ENCODE results near the gene QRFP.
"Not testable (repeated sequence)": the region's sequence is repeated elsewhere in the genome, so short reads cannot be mapped to it uniquely, and the experiment has no call there.

The QRFP gene

DNA sequence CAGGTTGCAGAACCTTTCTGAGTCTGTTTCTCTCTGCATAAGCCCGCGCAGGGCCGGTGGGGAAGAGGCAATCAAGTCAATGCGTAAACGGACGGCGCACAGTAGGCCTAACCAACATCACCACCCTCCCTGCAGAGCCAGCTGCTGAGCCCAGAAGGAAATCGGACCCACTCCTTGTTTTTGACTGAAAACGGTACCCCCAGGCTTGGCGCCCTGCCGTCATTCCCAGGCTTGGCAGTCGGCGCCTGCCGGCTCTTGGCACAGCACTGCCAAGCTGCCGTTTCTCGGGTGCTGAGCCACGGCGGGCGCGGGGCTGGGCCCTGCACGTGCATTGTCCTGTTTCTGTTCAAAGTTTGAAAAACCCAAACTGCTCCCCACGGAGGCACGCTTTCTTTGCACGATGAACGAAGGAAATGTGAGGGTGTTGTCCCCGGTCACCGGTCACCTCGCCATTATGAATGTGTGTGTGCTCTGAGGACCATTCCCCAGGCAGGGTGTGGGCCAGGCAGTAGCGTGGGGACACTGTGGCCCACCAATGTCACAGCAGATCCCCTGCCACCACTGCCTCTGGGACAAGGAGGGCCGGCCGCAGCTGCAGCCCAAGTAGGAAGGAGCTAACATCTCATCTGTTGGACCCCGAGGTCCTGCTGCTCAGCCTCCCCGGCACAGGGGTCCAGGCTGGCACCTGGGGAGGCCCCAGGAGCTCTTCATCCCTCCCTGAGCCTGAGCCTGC, 22.4 kb upstream of the QRFP start:
- DNase-seq = no peak

DNA sequence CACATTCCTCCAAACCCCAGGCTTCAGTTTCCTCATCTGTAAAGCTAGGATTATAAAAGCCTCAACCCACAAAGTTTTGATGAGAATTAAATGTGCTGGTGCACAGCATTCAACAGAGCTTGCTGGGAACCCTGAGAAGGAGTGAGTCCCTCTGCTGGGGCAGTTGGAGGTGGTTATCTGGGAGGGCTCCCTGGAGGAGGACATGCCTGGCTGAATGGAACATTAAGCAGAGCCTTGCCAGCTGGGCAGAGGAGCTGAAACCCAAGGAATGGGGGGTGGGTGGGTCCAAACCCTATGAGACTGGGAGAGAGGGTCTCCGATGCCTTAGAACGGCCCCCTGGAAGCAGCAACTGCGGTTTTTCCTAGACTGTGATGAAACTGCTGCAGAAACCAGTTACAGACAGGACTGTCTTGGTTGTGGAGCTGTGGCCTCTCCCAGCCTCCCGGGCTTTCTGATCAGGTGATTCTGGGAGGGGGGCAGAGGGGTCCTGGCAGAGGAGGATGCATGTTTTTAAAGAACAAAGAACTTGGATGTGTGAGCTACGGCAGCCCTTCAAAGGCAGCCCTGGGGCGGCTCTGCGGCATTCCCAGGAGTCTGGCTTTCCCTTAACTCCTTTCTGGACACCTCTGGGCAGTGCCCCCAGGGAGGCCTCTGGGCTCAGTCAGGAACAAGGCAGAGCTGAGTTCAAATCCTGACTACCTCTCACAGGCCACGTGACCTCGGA, 21.7 kb upstream of the QRFP start:
- no peak for DNase-seq

DNA sequence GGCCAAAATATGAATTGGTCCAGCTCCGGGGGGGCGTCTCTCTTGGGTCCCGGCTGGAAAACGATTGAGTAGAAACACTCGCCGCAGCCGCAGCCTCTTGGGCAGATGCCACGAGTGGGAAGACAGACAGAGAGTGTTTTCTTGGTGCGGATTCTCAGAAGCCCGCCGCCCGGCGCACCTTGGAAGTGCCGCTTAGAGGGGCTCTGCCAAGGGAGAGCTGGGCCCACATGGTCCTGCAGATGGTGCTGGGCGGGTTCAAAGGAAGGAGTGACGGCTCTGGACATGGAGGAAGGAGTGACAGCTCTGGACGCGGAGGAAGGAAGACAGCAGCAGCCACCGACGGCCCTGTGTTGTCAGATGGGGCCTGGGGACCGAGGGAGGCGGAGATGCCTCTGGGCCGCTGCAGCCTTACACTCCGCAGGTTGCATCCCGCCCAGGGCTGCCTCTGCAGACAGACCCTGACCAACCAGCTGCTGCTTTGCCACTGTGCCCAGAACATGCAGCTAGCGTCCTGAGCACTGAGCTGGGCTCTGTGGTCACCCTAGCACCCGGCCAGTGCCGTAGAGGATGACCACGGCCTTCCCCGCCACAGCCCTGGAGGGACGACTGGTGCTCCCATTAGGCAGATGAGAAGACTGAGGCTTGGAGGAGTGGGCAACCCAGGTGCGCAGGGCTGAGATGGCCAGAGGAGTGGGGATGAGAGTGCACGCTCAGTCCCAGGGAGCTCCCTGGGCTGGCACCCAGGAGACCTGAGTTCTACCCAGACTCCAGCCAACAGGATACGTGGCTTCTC, 20.8 kb upstream of the QRFP start:
- no peak for DNase-seq

DNA sequence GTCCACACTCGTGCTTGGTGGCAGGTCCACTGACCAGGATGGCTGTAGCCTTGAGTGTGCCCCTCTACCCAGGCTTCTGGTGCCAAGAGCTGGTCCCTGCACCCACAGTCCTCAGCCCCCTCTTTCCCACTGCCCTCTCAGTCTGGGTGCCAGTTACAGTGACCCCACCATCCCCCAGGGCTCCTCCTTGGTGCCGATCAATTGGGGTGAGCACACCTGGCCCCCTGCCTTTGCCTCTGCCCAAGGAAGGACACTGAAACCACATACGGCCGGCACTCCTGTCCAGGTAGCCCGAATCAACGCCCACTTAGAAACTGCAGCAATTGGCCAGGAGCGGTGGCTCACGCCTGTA, 18.5 kb upstream of the QRFP start:
- no peak for DNase-seq

DNA sequence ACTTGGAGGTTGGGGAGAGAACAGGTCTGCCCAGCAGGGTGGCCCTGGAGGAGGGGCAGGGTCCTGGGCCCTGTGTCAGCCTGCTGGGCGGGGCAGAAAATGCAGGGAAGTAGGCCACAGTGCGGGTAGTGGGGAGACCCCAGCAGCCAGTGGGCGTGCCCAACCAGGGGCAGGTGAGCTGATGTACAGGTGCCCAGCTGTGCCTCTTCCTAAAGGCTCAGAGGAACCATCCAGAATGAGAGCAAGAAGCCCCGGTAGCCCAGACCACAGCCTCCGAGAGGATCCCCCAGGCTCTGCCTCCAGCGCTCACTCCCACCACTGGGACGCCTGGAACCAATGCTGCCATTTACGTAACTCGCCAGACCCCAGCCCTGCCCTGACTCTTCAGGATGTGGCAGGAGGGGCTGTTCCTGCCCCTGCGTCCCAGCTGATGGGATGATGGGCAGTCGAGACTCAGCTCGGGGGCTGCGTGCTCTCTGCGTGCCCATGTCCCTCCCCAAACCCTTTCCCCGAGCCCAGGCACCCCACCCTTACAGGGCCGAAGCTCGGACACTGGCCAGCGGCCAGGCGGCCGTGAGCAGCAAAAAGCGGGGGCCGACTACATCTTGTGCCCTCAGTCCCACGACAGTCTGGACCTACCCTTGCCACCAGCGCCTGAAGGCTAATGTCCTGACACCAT, 17.9 kb upstream of the QRFP start:
- DNase-seq = no peak

DNA sequence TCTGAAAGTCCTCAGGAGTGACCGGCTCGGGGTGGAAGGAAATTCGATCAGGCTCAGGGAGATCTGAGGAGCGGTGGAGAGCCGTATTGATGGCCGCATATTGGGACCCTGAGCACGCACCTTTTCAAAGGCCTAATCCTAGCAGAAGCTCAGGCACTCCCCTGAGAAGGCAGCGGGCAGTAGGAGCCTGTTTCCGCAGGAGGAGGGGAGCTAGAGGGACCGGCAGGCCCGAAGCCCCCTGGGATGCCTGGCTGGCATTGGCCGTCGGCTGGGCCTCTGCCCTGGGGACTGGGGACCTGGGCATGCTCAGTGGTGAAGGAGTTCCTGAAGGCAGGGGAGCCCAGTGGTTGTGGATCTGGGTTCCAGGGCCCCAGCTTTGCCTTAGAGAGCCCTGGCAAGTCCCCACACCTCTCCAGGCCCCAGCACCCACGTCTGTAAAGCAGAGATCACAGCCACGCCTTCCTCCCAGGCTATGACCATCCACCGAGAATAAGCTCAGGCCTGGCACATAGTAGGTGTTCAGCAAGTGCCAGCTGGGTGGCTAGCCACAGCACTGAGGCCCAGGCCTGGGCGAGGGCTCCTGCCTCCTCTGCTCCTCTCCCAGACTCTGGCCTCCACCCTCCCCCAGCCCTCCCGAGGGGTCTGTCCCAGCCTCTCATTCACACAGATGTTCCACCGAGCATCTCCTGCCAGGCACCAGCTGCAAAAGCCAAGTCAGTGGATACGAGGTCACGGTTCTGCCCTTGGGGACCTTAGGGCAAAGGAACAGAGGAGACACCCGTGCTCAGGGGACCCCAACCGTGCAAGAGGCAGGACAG, 17.2 kb upstream of the QRFP start:
- DNase-seq = no peak

DNA sequence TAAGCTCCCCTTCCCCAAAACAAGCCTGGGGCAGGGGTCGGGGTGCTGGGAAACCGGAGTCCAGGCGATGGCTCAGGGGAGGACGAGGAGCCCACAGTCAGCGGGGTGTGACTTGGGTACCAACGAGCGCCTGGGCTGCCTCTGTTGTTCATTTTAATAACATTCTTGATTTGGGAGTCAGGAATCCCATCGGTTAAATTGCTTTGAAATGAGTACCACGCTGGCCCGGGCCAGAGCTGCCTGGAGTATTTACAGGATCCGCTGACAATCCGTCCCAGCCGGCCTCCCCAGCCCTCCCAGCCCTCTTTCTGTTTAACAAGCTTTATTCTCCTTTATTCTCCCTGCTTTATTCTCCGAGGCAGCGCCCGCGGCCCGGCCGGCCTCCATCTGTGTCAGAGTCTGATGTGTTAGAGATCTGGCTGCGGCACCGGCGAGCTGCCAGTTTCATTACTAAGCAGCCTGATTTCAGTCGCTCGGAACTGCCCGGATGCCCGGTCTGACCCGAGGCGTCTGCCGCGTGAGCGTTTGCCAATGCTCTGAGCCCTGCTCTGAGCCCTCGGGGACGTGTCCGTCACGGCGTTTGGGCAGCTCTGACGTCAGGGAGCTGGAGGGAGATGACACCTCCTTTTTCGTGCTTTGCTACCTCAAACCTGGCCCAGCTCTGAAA, 16.5 kb upstream of the QRFP start:
- DNase-seq = no peak

DNA sequence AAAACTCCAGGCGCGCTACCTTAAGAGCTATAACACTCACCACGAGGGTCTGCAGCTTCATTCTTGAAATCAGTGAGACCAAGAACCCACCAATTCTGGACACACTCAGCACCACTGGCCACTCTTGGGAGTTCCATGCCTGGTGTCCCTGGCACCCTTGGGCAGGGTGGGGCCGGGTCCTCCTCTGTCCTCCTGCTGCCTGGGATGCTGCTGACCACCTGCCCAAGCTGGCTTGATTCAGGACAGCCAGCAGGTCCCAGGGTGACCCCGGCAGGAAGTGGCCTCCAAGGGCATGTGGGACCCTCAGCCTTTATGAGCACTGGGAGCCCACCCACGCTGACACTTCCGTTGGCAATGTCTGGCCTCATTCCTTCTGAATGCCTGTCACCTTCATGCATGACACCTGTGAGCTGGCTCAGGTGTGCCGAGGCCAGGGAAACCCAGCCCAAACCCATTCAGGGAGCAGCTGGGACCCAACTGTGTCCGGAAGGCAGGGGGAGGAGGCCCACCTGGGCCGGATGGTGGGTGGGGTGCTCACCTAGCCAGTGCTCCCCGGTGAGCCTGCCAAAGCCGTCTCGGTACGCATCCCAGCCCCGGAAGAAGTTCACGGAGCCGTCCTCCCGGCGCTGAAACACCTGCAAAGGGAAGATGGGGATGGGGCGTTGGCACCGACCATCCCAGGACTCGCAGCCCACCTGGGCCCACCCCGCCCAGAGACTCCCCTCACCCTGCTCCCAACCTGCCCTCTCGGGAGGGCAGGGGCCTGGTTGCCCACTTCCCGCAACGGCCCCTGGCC, 14.8 kb upstream of the QRFP start:
- DNase-seq = no peak

DNA sequence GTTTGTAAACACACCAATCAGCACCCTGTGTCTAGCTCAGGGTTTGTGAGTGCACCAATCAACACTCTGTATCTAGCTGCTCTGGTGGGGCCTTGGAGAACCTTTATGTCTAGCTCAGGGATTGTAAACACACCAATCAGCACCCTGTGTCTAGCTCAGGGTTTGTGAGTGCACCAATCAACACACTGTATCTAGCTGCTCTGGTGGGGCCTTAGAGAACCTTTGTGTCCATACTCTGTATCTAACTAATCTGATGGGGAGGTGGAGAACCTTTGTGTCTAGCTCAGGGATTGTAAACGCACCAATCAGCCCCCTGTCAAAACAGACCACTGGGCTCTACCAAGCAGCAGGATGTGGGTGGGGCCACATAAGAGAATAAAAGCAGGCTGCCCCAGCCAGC, 14.1 kb upstream of the QRFP start:
- DNase-seq = not testable (repeated sequence)

DNA sequence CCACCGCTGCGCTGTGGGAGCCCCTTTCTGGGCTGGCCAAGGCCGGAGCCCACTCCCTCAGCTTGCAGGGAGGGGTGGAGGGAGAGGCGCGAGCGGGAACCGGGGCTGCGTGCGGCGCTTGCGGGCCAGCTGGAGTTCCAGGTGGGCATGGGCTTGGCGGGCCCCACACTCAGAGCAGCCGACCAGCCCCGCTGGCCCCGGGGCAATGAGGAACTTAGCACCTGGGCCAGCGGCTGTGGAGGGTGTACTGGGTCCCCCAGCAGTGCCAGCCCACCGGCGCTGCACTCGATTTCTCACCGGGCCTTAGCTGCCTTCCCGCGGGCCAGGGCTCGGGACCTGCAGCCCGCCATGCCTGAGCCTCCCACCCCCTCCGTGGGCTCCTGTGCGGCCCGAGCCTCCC, 13.4 kb upstream of the QRFP start:
- not testable (repeated sequence) for DNase-seq

DNA sequence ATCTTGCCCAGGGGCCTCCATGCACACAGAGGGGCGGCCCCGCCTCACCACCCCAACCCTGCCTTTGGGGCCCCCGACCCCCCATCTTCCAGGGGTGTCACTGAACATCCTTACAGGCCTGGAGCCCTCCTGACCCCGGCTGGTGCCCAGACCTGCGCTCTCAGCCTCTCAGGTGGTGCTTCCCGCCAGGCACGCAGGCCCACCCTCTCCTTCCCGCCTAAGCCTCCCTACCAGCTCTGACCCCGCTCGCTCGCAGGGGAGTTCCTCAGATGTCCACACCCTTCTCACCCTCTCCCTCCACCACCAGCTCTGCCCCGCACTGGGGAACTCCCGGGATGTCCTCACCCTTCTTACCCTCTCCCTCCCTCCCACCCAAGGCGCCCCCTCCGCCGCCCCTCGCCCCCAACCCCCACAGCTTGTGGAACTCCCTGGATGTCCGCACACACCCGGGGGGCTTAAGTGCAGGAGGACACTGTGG, 12.3 kb upstream of the QRFP start:
- no peak for DNase-seq

DNA sequence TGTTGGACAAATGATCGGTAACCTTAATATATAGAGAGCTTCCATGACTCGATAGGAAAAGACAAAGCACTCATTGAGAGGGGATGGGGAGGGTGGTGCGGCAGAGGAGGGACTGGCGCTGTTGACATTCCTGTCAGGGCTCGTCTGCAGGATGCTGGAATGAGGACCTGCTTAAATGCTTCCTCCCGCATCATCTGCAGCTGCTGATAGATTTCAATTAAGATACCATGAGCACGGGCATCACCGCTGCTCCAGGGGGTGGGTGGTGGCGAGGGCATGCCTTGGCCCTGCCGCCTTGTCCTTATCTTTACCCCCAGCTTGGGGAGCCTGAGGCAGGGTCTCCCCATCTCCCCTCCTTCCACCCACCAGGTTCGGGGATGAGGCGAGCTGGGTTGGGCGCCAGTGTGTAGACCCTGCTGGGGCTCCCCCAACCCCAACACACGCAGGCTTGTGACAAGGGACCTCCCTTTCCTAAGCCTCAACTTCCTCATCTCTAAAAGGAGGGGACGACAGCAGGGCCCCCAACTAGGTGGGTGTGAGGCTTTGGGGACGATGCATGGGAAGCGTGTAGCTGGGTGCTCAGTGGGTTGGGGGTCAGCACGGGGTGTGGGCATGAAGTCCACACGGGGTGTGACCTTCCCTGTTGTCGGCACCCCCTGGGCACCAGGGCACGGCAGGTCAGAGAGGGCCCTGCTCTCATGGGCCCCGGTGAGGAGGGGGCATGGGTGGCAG, 11.7 kb upstream of the QRFP start:
- no peak for DNase-seq

DNA sequence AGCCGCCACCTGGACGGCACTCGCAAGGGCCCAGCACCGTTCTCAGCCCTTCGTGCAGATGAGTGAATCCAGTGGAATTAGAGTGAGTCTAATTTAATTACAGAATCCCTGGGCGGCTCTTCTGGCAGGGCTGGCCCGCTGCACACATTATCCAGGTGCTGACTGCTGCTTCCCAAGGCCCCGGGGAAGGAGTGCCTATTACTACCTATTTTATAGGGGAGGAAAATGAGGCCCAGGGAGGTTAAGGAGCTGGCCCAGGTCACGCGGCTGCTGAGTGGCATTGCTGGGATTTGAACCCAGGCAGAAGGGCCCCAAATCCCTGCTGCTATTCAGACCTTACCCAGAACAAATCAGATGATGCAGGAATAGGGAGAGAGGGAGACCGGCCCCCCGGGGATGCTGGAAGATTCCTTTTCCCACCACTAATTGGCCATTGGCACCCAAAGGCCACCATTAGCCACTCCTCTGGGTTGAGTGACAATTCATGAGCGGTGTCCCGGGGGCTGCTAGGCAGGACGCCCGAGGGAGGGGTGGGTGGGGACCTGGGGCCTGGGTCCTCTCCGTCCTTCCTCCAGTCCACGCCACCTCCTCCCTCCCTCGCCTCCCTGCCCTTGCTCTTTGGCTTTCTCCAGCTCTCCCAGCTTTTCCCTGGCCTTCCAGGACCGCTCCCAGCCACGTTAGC, 10.3 kb upstream of the QRFP start:
- DNase-seq = no peak

DNA sequence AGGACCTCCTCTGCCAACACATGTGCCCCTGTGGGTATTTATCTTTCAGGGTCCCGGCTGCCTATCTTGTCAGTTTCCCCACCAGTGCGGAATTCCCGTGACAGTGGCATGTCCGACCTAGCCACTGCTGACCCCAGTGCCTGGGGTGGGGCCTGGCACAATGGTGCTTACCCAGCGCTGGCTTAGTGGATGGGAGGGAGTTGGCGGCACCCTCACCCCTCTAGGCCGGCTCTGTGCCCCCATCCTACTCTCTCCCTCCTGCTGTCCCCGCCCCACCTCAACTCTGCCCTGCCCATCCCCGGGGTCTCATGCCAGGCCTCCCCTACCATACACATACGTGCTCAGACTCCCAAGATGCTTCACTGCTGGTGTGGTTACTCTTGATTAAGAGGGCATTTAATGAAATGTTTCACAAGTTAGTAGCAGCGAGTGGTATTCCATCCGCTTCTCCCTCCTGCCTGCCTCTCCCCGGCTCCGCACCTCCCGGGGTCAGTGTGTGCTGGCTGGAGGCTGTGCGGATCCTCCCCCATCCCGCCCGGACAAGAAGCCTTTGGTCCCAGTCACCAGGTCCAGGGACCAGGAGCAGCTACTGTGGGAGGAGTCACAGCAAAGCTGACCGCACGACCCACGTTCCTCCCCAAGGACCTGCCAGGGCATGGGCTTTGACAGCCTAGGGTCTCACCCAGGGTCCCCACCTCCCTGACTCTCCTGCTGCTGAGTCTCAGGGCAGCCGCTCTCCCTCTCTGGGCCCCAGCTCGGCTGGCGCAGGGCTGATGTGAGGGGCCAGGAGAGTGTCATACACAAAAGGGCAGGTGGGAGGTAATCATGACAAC, 9.5 kb upstream of the QRFP start:
- DNase-seq = no peak

DNA sequence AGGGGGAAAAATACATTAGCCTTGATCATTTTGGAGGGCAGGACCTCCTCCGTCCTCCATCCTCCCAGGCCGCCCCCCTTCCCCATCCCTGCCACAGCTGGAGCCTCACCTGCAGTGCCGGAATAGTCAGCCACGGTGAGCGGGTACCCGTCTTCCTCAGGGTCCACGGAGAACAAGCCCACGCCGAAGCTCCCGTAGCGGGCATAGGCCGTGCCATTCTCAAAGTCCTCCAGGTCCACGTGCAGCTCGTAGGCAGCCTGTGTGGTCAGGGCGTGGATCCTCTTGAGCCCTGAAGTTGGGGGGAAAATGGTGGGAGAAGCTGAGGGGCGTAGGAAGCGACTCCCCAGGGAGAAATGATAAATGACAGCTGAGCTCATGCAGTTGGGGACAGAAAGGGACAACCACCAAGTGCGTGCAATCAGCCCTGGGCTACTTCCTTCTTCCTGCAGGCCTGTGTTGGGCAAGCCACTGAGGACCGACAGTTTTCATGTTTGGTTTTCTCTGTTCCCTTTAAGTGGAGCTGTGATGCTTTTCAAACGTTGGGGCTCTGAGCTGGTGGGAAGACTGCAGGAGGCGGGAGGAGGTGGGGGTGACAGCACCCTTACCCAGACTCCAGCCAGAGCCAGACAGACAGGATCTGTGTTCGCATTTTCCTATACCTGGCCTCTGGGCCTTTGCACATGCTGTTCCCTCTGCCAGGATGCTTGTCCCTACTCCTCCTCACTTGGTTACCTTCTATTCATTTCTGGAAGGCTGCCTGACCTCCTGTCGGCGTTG, 8.7 kb upstream of the QRFP start:
- no peak for DNase-seq

DNA sequence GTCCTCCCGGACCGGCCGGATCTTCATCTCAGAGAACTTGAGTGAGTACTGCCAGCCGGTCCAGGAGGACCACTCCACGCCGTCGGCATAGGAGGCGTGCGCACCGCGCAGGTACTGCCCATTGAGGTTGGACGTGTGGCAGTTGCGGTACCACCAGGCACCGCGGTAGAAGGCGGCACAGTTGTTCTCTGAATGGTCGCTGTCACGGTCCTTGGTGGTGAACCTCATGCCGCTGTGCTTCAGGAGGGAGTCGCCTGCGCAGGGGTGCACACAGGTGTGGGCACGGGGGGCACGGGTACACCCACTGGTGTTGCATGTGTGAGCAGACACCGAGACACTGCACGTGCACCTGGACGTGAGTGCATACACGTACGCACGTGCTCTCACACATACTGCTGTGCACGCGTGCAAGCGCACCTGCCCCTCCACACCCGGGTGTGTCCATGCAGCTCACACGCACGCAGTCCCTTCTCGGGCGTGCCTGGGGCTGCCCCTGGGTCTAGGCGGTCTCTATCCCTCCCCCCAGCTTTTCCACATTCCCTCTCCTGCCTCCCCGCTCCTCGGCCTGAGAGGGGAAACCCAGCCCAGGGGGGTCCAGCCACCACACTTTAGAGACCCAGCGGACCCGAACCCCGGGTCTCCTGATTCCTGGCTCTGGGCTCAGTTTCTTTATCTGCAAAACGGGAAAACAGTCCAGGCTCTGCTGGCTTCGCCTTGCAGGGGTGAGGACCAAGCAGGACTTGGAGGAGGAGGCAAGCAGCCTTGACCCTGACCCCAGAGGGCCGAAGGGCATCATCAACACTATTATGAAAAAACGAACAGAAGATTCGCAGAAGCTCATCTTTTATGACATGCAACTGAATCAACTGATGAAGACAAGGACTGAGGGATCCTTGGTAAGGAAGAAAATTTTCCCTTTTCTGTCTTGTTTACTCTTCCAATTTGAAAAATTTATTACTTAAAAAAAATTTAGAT, 7.7 kb upstream of the QRFP start:
- DNase-seq = no peak

Measured in NCI-H226 (cell line).